ENCODE measurements around the gene PHF14. TPM values are rescaled to one million over a fixed set of nuclear protein-coding genes. Genes with fewer than 3 reads are reported as not detected.
A peak's percentile ranks its signal among the peaks of the same experiment; 100 is the strongest.

Gene PHF14
- total RNA-seq, 1 donor from 2014 or later: 39.3 TPM

GRCh38 chr7:11130601-11131000, 156.9 kb downstream of the PHF14 start:
- intact Hi-C loops (cut with micrococcal nuclease): loop anchor here (1.0 to 2.0 kb wide), 6 partner anchors 10 to 157 kb away; partner anchors contain the start of gene PHF14
- H3K4me3 Mint-ChIP-seq (ENCODE audit: low read depth): no peak overlapping the region
- H3K27me3 Mint-ChIP-seq (ENCODE audit: low read depth): no peaks in the 10 kb centered on the region
- peaks cover 55% of the 10 kb centered on the region for H3K36me3 Mint-ChIP-seq (ENCODE audit: low read depth)
- DNase-seq (ENCODE audit: low spot score): no peak
- peak overlapping the region; percentile 72 for H3K27ac Mint-ChIP-seq
- no peaks in the 10 kb centered on the region for H3K9me3 Mint-ChIP-seq
- peaks cover 56% of the 10 kb centered on the region for H3K4me1 Mint-ChIP-seq (ENCODE audit: low read depth)

DNA sequence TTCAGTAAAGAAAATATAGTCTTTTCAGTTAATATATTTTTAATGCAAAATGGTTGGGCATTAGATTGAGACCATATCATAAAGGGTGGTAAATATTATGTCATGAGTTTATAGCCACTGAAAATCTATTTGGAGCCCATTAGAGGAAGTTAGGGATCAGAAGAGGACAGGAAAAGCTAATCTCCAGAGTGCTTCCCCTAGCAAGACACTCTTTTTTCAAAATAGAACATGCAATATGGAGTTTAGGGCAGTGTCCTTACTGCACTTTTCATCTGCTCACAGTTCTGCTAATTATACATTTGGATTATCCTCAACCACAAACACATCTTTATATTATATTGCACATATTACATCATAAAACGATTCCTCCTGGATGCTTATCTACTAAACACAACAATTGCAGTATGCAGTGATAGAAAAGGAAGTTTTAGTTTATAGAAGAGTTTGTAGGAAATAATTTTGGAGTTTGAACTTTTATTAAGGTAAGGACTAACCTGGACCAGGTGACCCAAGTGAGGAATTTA, 159.8 kb downstream of the PHF14 start:
- Mint-ChIP-seq H3K9me3 (no peaks in the 10 kb centered on the region), H3K27ac (no peak overlapping the region), H3K4me3 (ENCODE audit: low read depth) (no peak overlapping the region), H3K4me1 (ENCODE audit: low read depth) (peaks cover 34% of the 10 kb centered on the region), H3K36me3 (ENCODE audit: low read depth) (peaks cover 37% of the 10 kb centered on the region), H3K27me3 (ENCODE audit: low read depth) (no peaks in the 10 kb centered on the region)
- intact Hi-C loops (cut with micrococcal nuclease): no loop called here
- DNase-seq (ENCODE audit: low spot score): no peak

DNA sequence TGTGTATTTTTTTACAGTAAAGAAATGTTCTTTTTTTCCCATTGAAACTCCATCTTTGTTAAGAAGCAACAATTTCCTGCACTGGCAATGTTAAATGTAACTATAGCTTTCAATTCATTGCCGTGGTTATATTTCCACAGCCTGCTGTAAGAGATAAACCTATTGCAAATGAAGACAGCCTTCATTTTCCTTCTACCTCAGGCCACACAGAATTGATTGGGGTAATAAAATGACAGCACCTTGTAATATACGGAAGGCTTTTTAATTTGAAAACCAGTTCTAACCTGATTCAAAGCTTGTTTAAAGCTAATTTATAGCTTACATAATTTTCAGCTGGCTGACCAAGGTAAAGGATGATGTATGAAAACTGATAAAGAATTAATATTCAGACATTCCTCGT, 161.9 kb downstream of the PHF14 start:
- Mint-ChIP-seq H3K4me3 (ENCODE audit: low read depth) (no peak overlapping the region), H3K27ac (no peak overlapping the region), H3K4me1 (ENCODE audit: low read depth) (peaks cover 16% of the 10 kb centered on the region), H3K9me3 (no peaks in the 10 kb centered on the region), H3K36me3 (ENCODE audit: low read depth) (peaks cover 27% of the 10 kb centered on the region), H3K27me3 (ENCODE audit: low read depth) (no peaks in the 10 kb centered on the region)
- intact Hi-C loops (cut with micrococcal nuclease): no loop called here
- no peak for DNase-seq (ENCODE audit: low spot score)

DNA sequence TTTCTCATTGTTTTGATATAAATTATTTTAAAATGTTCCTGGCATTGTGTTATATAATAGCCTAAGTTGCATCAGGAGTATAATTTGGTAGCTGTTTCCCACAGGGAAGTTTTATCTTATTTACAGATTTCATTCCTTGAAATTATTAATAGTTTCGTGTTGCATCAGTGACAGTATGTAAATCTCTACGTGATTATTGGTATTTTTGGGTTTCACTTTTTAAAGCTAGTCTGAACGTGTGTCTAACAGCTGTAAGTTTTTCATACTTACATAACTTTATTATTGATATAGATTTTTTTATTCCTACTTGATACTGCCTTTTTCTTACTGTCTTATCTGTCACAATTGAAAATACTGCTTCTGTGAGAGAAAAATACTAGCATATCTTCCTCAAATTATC, 167.9 kb downstream of the PHF14 start:
- Mint-ChIP-seq H3K27ac (no peak overlapping the region), H3K4me1 (ENCODE audit: low read depth) (no peaks in the 10 kb centered on the region), H3K27me3 (ENCODE audit: low read depth) (no peaks in the 10 kb centered on the region), H3K9me3 (no peaks in the 10 kb centered on the region), H3K4me3 (ENCODE audit: low read depth) (no peak overlapping the region), H3K36me3 (ENCODE audit: low read depth) (no peaks in the 10 kb centered on the region)
- DNase-seq (ENCODE audit: low spot score): no peak
- intact Hi-C loops (cut with micrococcal nuclease): no loop called here

- H3K27me3 Mint-ChIP-seq (ENCODE audit: low read depth): no peaks in the 10 kb centered on the region
- no peaks in the 10 kb centered on the region for H3K9me3 Mint-ChIP-seq
- intact Hi-C loops (cut with micrococcal nuclease): loop anchor here (5.0 kb wide), 1 partner anchor 59 kb away; no protein-coding TSS in a partner anchor
- no peak overlapping the region for H3K4me3 Mint-ChIP-seq (ENCODE audit: low read depth)
- no peak overlapping the region for H3K27ac Mint-ChIP-seq
- peaks cover 1% of the 10 kb centered on the region for H3K4me1 Mint-ChIP-seq (ENCODE audit: low read depth)
- H3K36me3 Mint-ChIP-seq (ENCODE audit: low read depth): no peaks in the 10 kb centered on the region
- DNase-seq (ENCODE audit: low spot score): no peak
Observed at GRCh38 chr7:11153694-11154093, 180.0 kb downstream of the PHF14 start.

GRCh38 chr7:11155883-11156282, 182.2 kb downstream of the PHF14 start:
- H3K27ac Mint-ChIP-seq: no peak overlapping the region
- no peaks in the 10 kb centered on the region for H3K9me3 Mint-ChIP-seq
- intact Hi-C loops (cut with micrococcal nuclease): no loop called here
- peaks cover 3% of the 10 kb centered on the region for H3K36me3 Mint-ChIP-seq (ENCODE audit: low read depth)
- no peaks in the 10 kb centered on the region for H3K27me3 Mint-ChIP-seq (ENCODE audit: low read depth)
- no peak for DNase-seq (ENCODE audit: low spot score)
- peaks cover 1% of the 10 kb centered on the region for H3K4me1 Mint-ChIP-seq (ENCODE audit: low read depth)
- H3K4me3 Mint-ChIP-seq (ENCODE audit: low read depth): no peak overlapping the region

DNA sequence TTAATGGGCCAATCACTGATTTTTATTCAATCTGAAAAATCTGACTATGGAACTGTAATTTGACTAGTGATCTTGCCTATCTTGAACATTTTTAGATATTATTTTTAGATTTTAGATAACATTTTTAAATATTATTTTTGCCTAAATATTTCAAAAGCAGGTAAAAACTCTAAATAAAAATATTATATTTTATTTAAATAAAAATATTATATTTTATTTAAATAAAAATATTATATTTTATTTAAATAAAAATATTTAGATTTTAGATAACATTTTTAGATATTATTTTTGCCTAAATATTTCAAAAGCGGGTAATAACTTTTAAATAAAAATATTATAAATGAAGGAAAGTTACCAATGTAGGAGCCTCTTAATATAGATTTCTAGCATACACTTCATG, 187.8 kb downstream of the PHF14 start:
- Mint-ChIP-seq H3K27me3 (ENCODE audit: low read depth) (no peaks in the 10 kb centered on the region), H3K4me1 (ENCODE audit: low read depth) (no peaks in the 10 kb centered on the region), H3K4me3 (ENCODE audit: low read depth) (no peak overlapping the region), H3K27ac (no peak overlapping the region), H3K9me3 (no peaks in the 10 kb centered on the region), H3K36me3 (ENCODE audit: low read depth) (peaks cover 3% of the 10 kb centered on the region)
- intact Hi-C loops (cut with micrococcal nuclease): no loop called here
- no peak for DNase-seq (ENCODE audit: low spot score)

- Mint-ChIP-seq H3K36me3 (ENCODE audit: low read depth) (peaks cover 3% of the 10 kb centered on the region), H3K9me3 (no peaks in the 10 kb centered on the region), H3K27ac (no peak overlapping the region), H3K4me3 (ENCODE audit: low read depth) (no peak overlapping the region), H3K27me3 (ENCODE audit: low read depth) (no peaks in the 10 kb centered on the region), H3K4me1 (ENCODE audit: low read depth) (no peaks in the 10 kb centered on the region)
- intact Hi-C loops (cut with micrococcal nuclease): no loop called here
- no peak for DNase-seq (ENCODE audit: low spot score)
Observed at GRCh38 chr7:11163220-11163619, 189.5 kb downstream of the PHF14 start.

DNA sequence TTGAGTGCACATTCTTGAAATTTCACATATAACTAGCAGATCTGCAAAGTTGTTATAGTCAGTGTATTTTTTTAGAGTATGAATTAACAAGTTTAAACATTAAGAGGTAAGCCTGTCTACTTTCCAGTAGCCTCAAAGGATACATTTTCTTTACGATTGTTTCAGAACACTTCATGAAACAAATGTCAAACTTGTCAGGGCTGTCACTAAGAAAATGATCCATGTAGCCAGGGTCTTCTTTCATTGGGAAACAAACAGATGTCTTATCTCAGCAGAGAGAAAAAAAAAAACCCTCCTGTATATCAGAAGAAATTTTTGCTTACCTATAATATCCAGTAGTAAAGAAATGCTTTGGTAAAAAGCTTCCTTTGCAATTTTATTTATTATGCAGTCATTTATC, 192.4 kb downstream of the PHF14 start:
- intact Hi-C loops (cut with micrococcal nuclease): no loop called here
- H3K27me3 Mint-ChIP-seq (ENCODE audit: low read depth): no peaks in the 10 kb centered on the region
- no peak for DNase-seq (ENCODE audit: low spot score)

DNA sequence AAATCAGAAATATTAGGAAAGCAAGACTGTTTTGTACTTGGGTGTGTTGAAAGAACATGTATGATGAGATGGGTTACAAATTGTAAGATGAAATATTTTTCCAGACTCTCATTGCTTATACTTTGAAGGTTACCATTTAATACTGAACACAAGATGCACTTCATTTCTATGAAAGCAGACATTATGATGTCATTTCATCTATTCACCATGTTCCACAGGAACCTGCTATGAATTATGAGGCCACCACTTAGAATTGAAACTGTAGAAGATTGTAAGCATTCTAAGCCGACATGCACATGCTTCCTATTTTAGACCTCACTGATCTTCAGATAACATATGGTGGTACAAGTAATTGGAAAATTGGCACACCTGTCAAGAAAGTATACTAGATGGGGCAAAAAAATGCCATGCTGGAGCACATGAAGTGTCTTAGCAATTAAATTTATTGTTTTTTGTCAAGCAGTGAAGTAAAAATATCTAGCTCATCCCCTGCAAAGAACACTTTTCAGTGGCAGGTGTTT, 195.0 kb downstream of the PHF14 start:
- no peak overlapping the region for H3K4me3 Mint-ChIP-seq (ENCODE audit: low read depth)
- no peaks in the 10 kb centered on the region for H3K36me3 Mint-ChIP-seq (ENCODE audit: low read depth)
- intact Hi-C loops (cut with micrococcal nuclease): no loop called here
- H3K4me1 Mint-ChIP-seq (ENCODE audit: low read depth): peaks cover 9% of the 10 kb centered on the region
- no peak for DNase-seq (ENCODE audit: low spot score)
- H3K27ac Mint-ChIP-seq: no peak overlapping the region
- H3K27me3 Mint-ChIP-seq (ENCODE audit: low read depth): no peaks in the 10 kb centered on the region
- H3K9me3 Mint-ChIP-seq: no peaks in the 10 kb centered on the region

More for the DNA sequence above, 192.4 kb downstream of the PHF14 start:
- Mint-ChIP-seq H3K36me3 (ENCODE audit: low read depth) (no peaks in the 10 kb centered on the region), H3K27ac (no peak overlapping the region), H3K9me3 (no peaks in the 10 kb centered on the region), H3K4me1 (ENCODE audit: low read depth) (peaks cover 7% of the 10 kb centered on the region), H3K4me3 (ENCODE audit: low read depth) (no peak overlapping the region)

DNA sequence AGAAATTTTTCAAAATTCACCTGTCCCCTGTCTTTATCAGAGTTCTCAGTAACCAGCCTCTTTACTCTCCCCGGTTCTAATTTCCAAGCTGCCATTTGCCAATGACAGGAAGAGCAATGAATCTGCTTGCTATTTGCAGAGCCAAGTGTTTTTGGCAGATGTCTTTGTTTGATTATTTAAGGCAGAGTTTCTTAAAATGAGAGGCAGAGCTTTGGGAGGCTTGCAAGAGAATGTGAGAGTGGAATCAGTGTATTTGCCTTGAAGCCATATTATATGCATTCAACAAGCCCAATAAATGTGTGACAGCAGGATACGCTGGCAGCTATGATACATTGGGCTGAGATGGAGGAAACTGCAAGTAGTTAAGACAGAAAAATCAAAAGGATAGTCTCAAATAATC, 196.5 kb downstream of the PHF14 start:
- H3K4me3 Mint-ChIP-seq (ENCODE audit: low read depth): no peak overlapping the region
- intact Hi-C loops (cut with micrococcal nuclease): loop anchor here (2.0 kb wide), 1 partner anchor 39 kb away; no protein-coding TSS in a partner anchor
- no peak overlapping the region for H3K27ac Mint-ChIP-seq
- H3K4me1 Mint-ChIP-seq (ENCODE audit: low read depth): peaks cover 9% of the 10 kb centered on the region
- no peaks in the 10 kb centered on the region for H3K36me3 Mint-ChIP-seq (ENCODE audit: low read depth)
- H3K27me3 Mint-ChIP-seq (ENCODE audit: low read depth): no peaks in the 10 kb centered on the region
- DNase-seq (ENCODE audit: low spot score): no peak
- no peaks in the 10 kb centered on the region for H3K9me3 Mint-ChIP-seq

DNA sequence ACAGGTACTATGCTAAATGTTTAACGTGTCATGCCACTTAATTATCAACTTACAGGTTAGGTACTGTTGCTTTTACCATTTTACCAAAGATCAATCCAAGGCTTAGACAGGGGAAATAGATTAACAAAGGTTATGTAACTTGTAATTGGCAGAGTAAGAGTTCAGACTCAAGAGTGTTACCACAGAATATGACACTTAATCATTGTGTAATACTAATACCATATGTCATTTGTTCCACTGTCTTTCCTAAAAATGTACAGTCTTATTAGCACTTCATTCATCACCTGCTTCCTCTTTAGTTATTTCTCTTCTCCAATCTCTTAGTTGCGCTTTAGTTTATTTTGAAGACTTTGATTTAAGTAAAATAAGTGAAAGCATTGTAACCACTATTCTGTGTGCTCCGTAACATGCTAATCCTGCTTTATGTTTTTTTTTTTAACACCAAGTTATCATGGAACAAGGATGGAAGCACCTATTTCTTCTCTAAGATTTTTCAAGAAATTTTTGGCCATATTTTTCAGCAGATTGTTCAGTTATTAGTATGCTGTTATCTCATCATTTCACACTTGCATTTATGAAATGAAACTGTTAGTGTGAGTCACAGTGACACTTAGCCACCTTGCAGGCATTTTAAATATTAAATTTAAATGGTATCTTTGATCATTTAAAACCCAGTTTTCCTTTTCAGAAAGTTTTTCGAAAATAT, 197.3 kb downstream of the PHF14 start:
- Mint-ChIP-seq H3K4me1 (ENCODE audit: low read depth) (peaks cover 9% of the 10 kb centered on the region), H3K9me3 (no peaks in the 10 kb centered on the region), H3K36me3 (ENCODE audit: low read depth) (no peaks in the 10 kb centered on the region), H3K27me3 (ENCODE audit: low read depth) (no peaks in the 10 kb centered on the region), H3K27ac (peak overlapping the region; percentile 58), H3K4me3 (ENCODE audit: low read depth) (no peak overlapping the region)
- no peak for DNase-seq (ENCODE audit: low spot score)
- intact Hi-C loops (cut with micrococcal nuclease): loop anchor here (2.0 kb wide), 1 partner anchor 40 kb away; no protein-coding TSS in a partner anchor

DNA sequence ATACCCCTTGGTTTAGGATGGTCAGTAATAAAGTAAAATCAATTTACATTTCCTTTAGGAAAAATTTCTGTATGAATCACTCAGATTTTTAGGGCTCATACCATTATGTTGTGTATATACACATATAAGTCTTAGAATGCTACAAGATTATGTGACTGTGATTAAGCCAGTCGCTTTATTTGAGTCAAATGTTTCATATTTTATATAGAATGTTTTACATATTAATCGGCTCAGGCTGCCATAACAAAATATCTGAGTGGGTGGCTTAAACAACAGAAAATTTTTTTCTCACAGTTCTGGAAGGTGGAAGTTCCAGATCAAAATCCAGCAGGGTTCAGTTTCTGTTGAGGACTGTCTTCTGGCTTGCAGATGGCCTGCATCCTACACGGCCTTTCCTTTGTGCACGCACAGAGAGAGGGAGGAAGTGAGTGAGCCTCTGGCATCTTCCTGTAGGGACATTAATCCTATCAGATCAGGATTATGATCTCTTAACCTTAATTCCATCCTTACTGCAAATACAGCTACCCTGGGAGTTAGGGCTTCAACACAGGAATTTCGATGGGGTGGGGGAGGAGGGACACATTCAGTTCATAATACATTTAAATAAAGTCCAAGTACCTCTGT, 198.0 kb downstream of the PHF14 start:
- Mint-ChIP-seq H3K4me3 (ENCODE audit: low read depth) (no peak overlapping the region), H3K9me3 (no peaks in the 10 kb centered on the region), H3K27me3 (ENCODE audit: low read depth) (no peaks in the 10 kb centered on the region), H3K36me3 (ENCODE audit: low read depth) (no peaks in the 10 kb centered on the region), H3K27ac (no peak overlapping the region), H3K4me1 (ENCODE audit: low read depth) (peaks cover 9% of the 10 kb centered on the region)
- intact Hi-C loops (cut with micrococcal nuclease): loop anchor here (2.0 kb wide), 1 partner anchor 41 kb away; no protein-coding TSS in a partner anchor
- no peak for DNase-seq (ENCODE audit: low spot score)

Data from activated T-helper 2 cell treated with anti-CD3 and anti-CD28 coated beads, Interferon-gamma antibody, Interleukin-2, Interleukin-4, amounts not matched to agents 10 μg/mL and 5 μg/mL and 100 μg/mL, durations not matched to agents 14 hours and 24 hours and 36 hours (primary cell).